RWPE1 (cell line): Measurements from ENCODE around the gene MDGA2.

Experiments used
- CTCF ChIA-PET: fragments of 350-600 bp; sonication (Branson Sonifier 250); formaldehyde crosslinking; extraction: SDS; loops from one replicate; lab custom pipeline; 2021; lab: Yijun Ruan, JAX
- POLR2A ChIA-PET: fragments of 400-600 bp; formaldehyde crosslinking; extraction: SDS; loops from one replicate; lab custom pipeline; 2020; ENCODE audit warnings: antibody characterized with exemption; ENCODE audit not compliant: low non-redundant PET; lab: Yijun Ruan, JAX
- DNase-seq: peaks from one replicate; pipeline ENCODE4 v3.0.0; 2012; ENCODE audit warnings: low spot score
- H3K27ac ChIP-seq: fragments of 450-650 bp; 2 replicates; pipeline ENCODE4 v1.5.1; 2017
- CTCF ChIP-seq: fragments of 450-650 bp; conservative IDR thresholded peaks from 2 replicates; pipeline ENCODE4 v1.5.1; 2017; ENCODE audit warnings: low read depth, mild to moderate bottlenecking

MDGA2 gene

GRCh38 chr14:47425302-47425701, 250.1 kb downstream of the MDGA2 start:
- POLR2A ChIA-PET: no interaction called here
- TF ChIP-seq CTCF: no peak
- H3K27ac ChIP-seq: no peak overlapping the region
- DNase-seq: no peak
- CTCF ChIA-PET: no interaction called here

GRCh38 chr14:47422191-47422590, 253.2 kb downstream of the MDGA2 start:
- H3K27ac ChIP-seq: no peak overlapping the region
- DNase-seq: no peak
- ChIA-PET CTCF (no interaction called here), POLR2A (no interaction called here)
- no peak for TF ChIP-seq CTCF

- TF ChIP-seq CTCF: no peak
- H3K27ac ChIP-seq: no peak overlapping the region
- ChIA-PET POLR2A (no interaction called here), CTCF (interaction anchor here (0.6 kb wide), 1 partner anchor 402 kb away, joined by 4 read pairs; no protein-coding TSS in a partner anchor)
- DNase-seq: no peak
Measured at GRCh38 chr14:47411523-47411922, 263.9 kb downstream of the MDGA2 start.

GRCh38 chr14:47392326-47392725, 283.1 kb downstream of the MDGA2 start:
- TF ChIP-seq CTCF: no peak
- ChIA-PET CTCF (interaction anchor here (0.7 kb wide), 2 partner anchors 14 to 540 kb away, joined by 3 to 6 read pairs; no protein-coding TSS in a partner anchor), POLR2A (no interaction called here)
- DNase-seq: no peak
- H3K27ac ChIP-seq: no peak overlapping the region

- TF ChIP-seq CTCF: no peak
- CTCF ChIA-PET: no interaction called here
- POLR2A ChIA-PET: no interaction called here
Measured at GRCh38 chr14:47390831-47391504, 284.4 kb downstream of the MDGA2 start.

GRCh38 chr14:47389535-47389934, 285.9 kb downstream of the MDGA2 start:
- TF ChIP-seq CTCF: no peak
- ChIA-PET POLR2A (no interaction called here), CTCF (no interaction called here)
- no peak overlapping the region for H3K27ac ChIP-seq
- no peak for DNase-seq

More at GRCh38 chr14:47390831-47391504, 284.4 kb downstream of the MDGA2 start:
- H3K27ac ChIP-seq: no peak overlapping the region
- no peak for DNase-seq
